Measurements from ENCODE around the gene OR52D1.

The OR52D1 gene

GRCh38 chr11:5514841-5515240 lies 26.4 kb downstream of the OR52D1 start:
- no peak for DNase-seq

- no peak for DNase-seq
These were observed 28.1 kb downstream of the OR52D1 start, which contains the start of gene UBQLNL for GRCh38 chr11:5516599-5516998. Gene UBQLNL (minus strand): TSS chr11:5516699. CDS start chr11:5516441, 258 bp downstream.

- no peak for DNase-seq
These were observed 33.1 kb downstream of the OR52D1 start for GRCh38 chr11:5521540-5521939.

GRCh38 chr11:5522308-5522707 lies 33.8 kb downstream of the OR52D1 start:
- DNase-seq = no peak

GRCh38 chr11:5524756-5525155 lies 36.3 kb downstream of the OR52D1 start:
- no peak for DNase-seq

GRCh38 chr11:5527716-5528115 lies 39.2 kb downstream of the OR52D1 start:
- DNase-seq = no peak

GRCh38 chr11:5528495-5528894 lies 40.0 kb downstream of the OR52D1 start:
- DNase-seq = no peak

GRCh38 chr11:5531053-5531831 lies 42.8 kb downstream of the OR52D1 start:
- no peak for DNase-seq

- no peak for DNase-seq
These were observed 45.6 kb downstream of the OR52D1 start for GRCh38 chr11:5534046-5534445.

GRCh38 chr11:5536482-5536881 lies 48.0 kb downstream of the OR52D1 start:
- DNase-seq = no peak

All from activated CD4-positive, alpha-beta T cell treated with anti-CD3 and anti-CD28 coated beads, Interleukin-2, amount 50 U/mL, for 48 hours (primary cell).